ENCODE measurements around the gene LCOR.

DNA sequence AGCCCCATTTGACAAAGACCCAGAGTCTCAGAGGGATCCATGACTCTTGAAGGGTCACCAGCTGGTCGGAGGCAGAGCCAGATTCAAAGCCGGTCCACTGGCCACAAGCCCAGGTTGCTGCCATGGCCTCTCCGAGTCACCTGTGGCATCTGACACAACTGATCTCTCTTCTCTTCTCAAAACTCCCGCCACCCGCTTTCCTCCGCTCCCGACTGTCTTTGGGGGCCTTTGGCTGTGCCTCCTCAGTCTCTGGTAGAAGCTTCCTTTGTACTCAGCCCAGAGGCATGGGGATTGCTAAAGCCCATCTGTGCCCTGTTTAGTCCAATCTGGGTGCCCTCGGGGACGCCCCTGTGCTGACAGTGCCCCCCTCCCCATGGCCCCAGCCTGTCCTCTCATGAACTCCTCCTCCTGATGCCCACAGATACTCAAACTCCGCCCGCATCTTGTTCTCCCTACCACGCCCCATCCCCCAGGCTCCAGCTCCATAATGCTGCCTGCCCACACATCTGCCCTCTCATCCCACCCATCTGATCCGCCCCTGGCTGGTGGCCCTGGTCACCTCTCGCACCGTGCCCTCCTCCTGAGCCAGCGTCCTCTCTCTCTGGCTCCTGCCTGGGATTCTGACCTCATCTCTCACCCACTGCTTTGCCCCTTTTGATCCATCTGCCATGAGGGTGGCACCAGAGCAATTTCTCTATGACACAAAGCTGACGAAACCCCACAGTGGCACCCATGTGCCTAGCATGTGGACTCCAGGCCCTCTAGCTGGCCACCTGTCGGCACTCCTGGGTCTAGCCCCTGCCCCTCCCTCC lies 203.1 kb downstream of the LCOR start:
- TF ChIP-seq POLR2A (IDR thresholded peaks at IDR 0.05; ENCODE audit: low read depth, low read length) (no peak), MXI1 (IDR thresholded peaks at IDR 0.05; ENCODE audit: borderline replicate concordance, low read depth, low read length) (no peak), CEBPB (IDR thresholded peaks at IDR 0.05; ENCODE audit: low read depth, low read length) (no peak), RFX5 (IDR thresholded peaks at IDR 0.05; ENCODE audit: low read depth, low read length) (no peak), BHLHE40 (IDR thresholded peaks at IDR 0.05; ENCODE audit: low read depth, low read length) (no peak), RCOR1 (IDR thresholded peaks at IDR 0.05; ENCODE audit: insufficient replicate concordance, low read length) (no peak), CHD1 (IDR thresholded peaks at IDR 0.05; ENCODE audit: low read depth, low read length) (no peak), RAD21 (IDR thresholded peaks at IDR 0.05; ENCODE audit: low read length) (no peak), SMC3 (IDR thresholded peaks at IDR 0.05; ENCODE audit: low read depth, low read length) (no peak)
- TF ChIP-seq, protein P1, sequence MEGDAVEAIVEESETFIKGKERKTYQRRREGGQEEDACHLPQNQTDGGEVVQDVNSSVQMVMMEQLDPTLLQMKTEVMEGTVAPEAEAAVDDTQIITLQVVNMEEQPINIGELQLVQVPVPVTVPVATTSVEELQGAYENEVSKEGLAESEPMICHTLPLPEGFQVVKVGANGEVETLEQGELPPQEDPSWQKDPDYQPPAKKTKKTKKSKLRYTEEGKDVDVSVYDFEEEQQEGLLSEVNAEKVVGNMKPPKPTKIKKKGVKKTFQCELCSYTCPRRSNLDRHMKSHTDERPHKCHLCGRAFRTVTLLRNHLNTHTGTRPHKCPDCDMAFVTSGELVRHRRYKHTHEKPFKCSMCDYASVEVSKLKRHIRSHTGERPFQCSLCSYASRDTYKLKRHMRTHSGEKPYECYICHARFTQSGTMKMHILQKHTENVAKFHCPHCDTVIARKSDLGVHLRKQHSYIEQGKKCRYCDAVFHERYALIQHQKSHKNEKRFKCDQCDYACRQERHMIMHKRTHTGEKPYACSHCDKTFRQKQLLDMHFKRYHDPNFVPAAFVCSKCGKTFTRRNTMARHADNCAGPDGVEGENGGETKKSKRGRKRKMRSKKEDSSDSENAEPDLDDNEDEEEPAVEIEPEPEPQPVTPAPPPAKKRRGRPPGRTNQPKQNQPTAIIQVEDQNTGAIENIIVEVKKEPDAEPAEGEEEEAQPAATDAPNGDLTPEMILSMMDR (conservative IDR thresholded peaks at IDR 0.05; ENCODE audit: low read depth, low read length), result no peak
- TF ChIP-seq, protein P2, sequence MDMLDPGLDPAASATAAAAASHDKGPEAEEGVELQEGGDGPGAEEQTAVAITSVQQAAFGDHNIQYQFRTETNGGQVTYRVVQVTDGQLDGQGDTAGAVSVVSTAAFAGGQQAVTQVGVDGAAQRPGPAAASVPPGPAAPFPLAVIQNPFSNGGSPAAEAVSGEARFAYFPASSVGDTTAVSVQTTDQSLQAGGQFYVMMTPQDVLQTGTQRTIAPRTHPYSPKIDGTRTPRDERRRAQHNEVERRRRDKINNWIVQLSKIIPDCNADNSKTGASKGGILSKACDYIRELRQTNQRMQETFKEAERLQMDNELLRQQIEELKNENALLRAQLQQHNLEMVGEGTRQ (IDR thresholded peaks at IDR 0.05; ENCODE audit: low read depth, low read length), result no peak

Measured in IMR-90 (cell line).